GM18907 (cell line): ENCODE results near the gene IFNG.

Experiments
- ATAC-seq: cut with Tn5 transposase; IDR thresholded peaks from one replicate; pipeline ENCODE4 v1.9.1; 2021; ENCODE audit warnings: mild to moderate bottlenecking, moderate library complexity; ENCODE audit not compliant: unreplicated experiment

Gene IFNG

DNA sequence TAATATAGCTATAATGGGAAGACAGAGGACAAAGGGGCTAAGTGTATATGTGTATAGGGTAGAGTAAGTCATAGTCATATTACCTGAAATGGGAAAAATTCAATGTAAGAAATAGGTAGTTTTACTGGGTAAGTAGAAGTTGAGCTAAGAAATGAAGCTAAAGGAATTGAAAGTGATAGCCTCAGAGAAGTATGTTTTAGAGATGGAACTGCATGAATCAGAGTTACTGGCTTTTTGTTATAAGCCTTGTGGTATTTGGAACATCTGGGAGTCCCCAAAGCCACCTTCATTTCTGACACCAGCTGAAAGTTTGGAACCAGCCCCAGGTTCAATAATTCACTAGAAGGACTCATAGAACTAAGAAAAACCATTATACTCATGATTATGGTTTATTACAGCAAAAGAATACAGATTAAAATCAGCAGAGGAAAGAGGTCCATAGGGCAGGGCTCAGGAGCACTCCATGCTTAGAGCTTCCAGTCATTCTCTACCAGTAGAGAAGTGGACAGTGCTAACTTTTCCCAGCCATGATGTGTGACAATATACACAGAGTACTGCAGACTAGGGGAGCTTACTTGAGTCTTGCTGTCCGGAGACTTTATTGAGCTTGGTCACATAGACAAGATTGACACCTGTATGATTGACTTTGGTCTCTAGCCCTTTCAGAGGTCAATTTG lies 9.8 kb upstream of the IFNG start:
- ATAC-seq: no peak

- ATAC-seq: no peak
These were observed 6.8 kb upstream of the IFNG start for GRCh38 chr12:68166317-68166831.

DNA sequence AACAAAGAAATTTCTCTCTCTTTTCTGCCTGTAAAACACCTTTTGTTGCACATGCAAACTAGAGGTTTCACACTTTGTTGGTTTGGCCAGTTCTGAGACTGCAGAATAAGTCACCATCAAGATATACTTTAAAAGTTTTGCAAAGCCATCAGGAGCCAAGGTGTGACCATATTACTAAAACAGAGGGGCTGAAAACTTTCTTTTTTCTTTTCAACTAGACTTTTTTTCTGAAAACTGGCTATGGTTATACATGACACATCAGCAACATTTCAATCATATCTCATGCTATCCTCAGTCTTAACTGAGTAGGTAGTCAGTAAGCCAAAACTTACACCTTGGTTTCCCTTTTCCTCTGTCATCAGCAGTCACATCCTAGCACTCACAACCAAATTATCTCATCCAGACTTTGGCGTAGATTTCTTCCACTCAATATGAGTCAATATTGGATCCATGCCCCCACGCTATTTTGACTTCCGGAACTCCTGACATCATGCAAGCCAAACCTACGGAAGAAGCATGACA lies 4.1 kb upstream of the IFNG start:
- peak; percentile 62 for ATAC-seq

DNA sequence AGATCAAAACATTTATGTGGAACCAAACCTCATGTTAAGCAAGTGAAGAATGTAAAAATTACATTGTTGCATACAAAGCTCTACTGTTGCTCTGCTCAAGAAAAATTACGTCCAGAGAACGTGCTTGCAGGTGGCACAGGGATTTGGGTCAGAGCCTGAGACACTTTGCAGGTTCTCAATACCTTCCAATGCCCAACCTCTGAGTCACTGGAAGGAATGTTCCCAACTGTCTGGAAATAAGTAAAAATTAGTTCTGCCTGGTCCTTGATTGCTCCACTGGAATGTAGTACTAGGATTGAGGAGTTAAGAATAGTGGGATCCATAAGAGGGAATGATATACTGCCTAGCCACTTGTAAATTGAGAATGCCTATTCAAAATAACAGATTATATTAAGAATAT lies 2.8 kb upstream of the IFNG start:
- ATAC-seq: no peak

DNA sequence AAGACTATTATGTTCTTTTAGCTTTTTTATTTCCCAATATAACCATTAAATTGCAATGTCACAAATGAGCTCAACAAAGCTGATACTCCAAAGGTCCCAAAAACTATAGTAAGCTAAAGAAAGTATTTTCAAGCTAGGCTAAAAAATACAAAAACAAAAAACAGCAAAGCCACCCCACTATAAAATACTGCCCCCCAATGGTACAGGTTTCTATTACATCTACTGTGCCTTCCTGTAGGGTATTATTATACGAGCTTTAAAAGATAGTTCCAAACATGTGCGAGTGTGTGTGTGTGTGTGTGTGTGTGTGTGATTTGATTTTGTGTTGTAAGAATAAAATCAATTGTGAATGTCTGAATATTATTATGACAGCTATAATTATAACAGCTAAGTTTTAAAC lies 1.1 kb downstream of the IFNG start:
- no peak for ATAC-seq

DNA sequence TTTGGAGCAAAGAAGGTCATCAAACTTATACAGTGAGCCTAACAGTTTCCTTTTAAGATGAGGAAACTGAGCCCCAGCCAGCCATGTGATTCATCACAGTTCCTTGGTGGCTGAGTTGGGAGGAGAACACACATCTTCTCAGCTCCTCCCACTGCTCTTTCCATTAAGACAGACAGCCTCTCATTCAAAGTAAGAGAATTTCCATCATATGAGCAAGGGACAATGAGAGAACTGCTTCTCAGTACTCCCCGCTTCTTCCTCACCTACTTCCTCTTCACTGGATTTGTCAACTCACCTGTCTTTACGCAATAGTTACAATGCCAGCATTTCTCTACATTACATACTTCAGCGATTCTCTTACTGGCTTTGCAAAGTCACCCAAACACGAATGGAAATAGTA lies 2.2 kb downstream of the IFNG start:
- no peak for ATAC-seq

GRCh38 chr12:68156636-68157035 lies 2.9 kb downstream of the IFNG start:
- ATAC-seq: no peak

DNA sequence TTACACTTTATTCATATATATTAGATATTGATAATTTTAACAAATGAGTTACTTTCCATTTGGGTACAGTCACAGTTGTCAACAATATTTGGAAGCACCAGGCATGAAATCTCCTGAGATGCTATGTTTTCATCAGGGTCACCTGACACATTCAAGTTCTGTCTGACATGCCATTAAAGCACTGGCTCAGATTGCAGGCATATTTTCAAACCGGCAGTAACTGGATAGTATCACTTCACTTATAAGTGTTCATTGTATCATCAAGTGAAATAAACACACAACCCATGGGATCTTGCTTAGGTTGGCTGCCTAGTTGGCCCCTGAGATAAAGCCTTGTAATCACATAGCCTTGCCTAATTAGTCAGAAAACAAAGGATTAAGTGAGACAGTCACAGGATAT lies 4.8 kb downstream of the IFNG start:
- no peak for ATAC-seq

- ATAC-seq: no peak
These were observed 11.1 kb downstream of the IFNG start for GRCh38 chr12:68148261-68148951.

DNA sequence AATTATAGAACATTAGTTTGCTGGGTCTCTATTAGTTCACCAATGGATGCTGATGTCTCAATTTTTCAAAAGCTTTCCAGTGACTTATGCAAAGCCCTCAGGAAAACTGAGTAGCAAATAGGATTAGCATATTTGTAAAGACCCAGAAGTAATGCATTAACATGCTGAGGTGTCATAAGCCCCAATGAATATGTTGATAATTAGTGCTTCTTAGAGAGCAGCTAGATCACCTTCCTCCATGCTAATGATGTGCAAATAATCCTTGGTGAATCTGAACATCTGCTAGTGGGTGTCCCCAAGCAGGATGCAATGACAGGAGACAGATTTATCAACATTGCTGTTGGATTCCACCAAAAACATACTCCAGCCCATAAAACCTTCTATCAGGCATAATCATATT lies 19.0 kb downstream of the IFNG start:
- no peak for ATAC-seq

GRCh38 chr12:68139941-68140340 lies 19.6 kb downstream of the IFNG start:
- no peak for ATAC-seq

DNA sequence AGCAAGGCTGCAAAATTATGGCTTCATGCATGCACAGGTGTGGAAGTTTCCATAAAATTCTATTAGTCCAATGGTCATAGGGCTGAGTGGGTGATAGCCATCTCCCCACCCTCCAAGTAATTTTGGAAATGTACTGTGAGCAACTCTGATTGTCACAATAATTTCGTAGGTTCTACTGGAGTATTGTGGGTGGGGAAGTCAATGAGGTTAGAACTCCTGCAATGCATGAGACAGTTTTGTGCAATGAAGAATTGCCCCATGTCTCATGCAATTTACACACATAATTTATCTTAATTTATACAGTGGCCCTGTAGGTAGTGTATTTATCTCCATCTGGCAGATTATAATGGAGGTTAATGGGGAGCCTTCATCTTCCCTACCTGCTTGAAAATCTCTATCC lies 20.5 kb downstream of the IFNG start:
- ATAC-seq: no peak

DNA sequence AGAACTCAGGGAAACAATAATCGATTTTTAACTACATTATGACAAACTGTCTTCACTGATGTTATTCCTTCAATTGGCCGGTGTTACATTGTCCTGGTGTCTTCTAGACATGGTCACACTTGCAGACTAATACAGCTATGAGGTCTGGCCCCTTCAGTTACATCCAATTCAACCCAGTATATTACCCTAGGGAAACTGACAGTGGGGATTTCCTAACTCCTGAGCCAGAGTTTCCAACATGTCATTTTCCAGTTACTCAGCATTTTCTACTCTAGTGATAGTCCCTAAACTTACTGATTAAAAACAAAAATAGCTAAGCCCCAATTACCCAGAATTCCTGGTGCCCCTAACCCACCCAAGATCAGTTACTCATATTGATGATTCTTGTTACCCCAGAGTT lies 21.1 kb downstream of the IFNG start:
- ATAC-seq: no peak

DNA sequence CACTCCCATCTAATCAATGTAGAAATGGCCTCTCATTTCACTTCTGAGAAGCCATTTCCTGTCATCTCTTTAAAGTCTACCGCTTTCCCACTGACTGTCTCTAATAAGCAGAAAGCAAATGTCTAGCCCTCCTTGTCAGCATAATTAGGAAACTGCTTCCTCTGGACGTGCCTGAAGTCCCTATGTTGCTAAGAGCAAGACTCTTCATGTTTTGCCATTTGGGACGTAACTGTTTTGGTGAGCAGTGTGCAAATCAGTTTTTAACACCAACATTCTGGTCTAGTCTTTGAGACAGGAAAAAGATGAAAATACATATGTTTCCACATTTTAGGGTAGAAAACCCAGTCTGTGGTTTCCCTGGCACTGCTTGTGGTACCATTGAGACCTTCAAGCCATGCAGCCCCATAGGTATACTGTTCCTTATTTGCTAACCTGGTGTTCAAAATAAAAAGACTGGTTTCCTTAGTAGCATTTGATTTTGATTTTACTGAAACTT lies 22.2 kb downstream of the IFNG start:
- no peak for ATAC-seq

GRCh38 chr12:68135520-68135919 lies 24.0 kb downstream of the IFNG start:
- ATAC-seq: no peak

DNA sequence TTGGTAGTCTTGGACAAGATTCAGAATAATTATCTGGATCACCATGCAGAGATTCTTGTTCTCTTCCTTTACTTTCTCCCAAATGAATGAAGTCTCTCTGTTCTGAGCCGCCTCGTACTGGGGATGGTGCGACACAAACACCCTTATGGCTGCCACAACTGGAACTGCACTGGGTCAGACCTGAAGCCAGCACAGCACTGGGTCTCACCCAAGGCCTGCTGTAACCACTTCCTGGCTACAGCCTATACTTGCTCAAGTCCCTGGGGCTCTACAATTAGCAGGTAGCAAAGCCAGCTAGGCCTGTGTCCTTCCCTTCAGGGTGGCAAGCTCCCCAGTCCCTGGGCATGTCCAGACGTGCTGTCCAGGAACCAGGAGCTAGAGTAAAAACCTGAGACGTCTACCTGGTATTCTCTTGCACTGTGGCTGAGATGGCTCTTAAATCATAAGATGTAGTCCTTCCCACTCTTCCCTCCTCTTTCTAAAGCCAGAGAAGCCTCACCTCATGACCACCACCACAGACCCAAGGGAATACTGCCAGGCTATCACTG lies 27.6 kb downstream of the IFNG start:
- no peak for ATAC-seq

GRCh38 chr12:68129979-68130378 lies 29.6 kb downstream of the IFNG start:
- ATAC-seq: no peak

GRCh38 chr12:68122236-68122920 lies 37.2 kb downstream of the IFNG start:
- ATAC-seq: no peak

GRCh38 chr12:68121143-68121542 lies 38.4 kb downstream of the IFNG start:
- no peak for ATAC-seq

- ATAC-seq: peak; percentile 95
These were observed 39.8 kb downstream of the IFNG start for GRCh38 chr12:68119724-68120211.

DNA sequence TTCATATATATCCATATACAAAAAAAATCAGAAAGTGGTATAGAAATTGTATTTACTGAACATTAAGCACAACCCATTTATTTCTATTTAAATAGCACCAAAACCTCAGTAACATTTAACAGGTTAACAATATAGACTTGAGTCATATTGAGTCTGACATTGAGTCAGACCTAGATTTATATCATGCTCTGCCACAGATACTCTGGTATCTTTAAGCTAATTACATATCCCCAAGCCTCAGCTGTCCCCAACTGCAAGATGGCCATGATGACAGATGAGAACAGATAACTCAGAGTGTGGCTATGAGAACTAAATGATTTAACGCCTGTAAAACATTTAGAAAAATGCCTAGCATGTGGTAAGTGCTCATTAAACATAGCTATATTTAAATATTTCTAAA lies 40.3 kb downstream of the IFNG start:
- peak; percentile 76 for ATAC-seq
